Measurements from ENCODE around the gene CLCN4. TPM values are rescaled to one million over a fixed set of nuclear protein-coding genes. Genes with fewer than 3 reads are reported as not detected.

The CLCN4 gene
- total RNA-seq, 1 experiment from 2014 or later, result 6.9 TPM

DNA sequence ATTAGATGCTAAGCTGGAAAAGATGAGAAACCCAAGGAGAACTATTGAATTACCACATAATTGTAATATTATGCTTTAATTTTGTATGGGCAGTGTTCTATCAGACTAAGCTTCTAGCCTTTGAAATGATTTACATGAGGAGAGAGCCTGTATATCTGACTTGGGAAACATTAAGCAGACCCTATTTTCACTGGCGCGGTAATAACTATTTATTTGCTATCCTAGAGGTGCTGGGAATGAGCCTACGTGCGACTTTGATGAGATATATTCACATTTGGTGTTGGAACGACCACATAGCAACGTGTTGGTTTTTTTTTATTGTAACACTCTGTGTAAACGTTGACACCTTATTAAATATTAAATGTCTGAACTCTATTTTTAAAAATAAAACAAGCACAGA is 80.5 kb downstream of the CLCN4 start:
- no peak overlapping the region for H2BK20ac ChIP-seq (ENCODE audit: low read depth, low read length, poor library complexity, severe bottlenecking)
- H2BK5ac ChIP-seq (ENCODE audit: insufficient read length, low read length), result no peak overlapping the region
- H3K9me3 ChIP-seq (ENCODE audit: control insufficient read depth, low read depth, low read length), result no peaks in the 10 kb centered on the region
- no peaks in the 10 kb centered on the region for H4K20me1 ChIP-seq (ENCODE audit: control insufficient read depth, insufficient read depth, insufficient read length)
- peaks cover 2 to 7% (median 5%) of the 10 kb centered on the region in 3 experiments; a peak in 5 of 7 replicates for H3K36me3 Mint-ChIP-seq (ENCODE audit: insufficient read depth in 1 of 3, low read depth in 3 of 3)
- H3K79me2 ChIP-seq (ENCODE audit: insufficient read depth, low read length), result no peaks in the 10 kb centered on the region
- H3K9ac ChIP-seq (ENCODE audit: extremely low read depth, insufficient read length, low read length), result no peak overlapping the region
- no peaks in the 10 kb centered on the region for H3K4me1 ChIP-seq (ENCODE audit: insufficient read depth, low read length)
- no peak overlapping the region for H2AK5ac ChIP-seq (ENCODE audit: insufficient read length, low read length)
- no peak overlapping the region for H3K56ac ChIP-seq (ENCODE audit: insufficient read length, low read depth, low read length)
- no peak overlapping the region for H4K91ac ChIP-seq (ENCODE audit: insufficient read length, low read depth, low read length)
- no peak overlapping the region for H3K27ac Mint-ChIP-seq
- no peak overlapping the region for H4K5ac ChIP-seq (ENCODE audit: insufficient read length, low read depth, low read length)
- H3K18ac ChIP-seq (ENCODE audit: insufficient read length, low read depth, low read length), result no peak overlapping the region
- no peak overlapping the region for H3K4me2 ChIP-seq (ENCODE audit: insufficient read depth, insufficient read length, low read length)
- no peak overlapping the region for H2BK120ac ChIP-seq (ENCODE audit: low read depth, low read length, poor library complexity, severe bottlenecking)
- no peak overlapping the region for H2AFZ ChIP-seq (ENCODE audit: low read length)
- H2BK15ac ChIP-seq (ENCODE audit: low read depth, low read length), result no peak overlapping the region
- no peaks in the 10 kb centered on the region for H3K4me1 Mint-ChIP-seq
- DNase-seq, result no peak
- H2BK12ac ChIP-seq (ENCODE audit: insufficient read length, low read depth, low read length), result no peak overlapping the region
- no peaks in the 10 kb centered on the region for H3K79me1 ChIP-seq (ENCODE audit: insufficient read depth, low read depth, low read length, poor library complexity, severe bottlenecking)
- no peak overlapping the region for H3T11ph ChIP-seq (ENCODE audit: low read length)
- H3K23ac ChIP-seq (ENCODE audit: insufficient read length, low read depth, low read length), result no peak overlapping the region
- peaks cover 44 to 45% of the 10 kb centered on the region in 2 experiments for H3K9me3 Mint-ChIP-seq
- no peaks in the 10 kb centered on the region for H3K27me3 ChIP-seq (ENCODE audit: insufficient read depth, low read length)
- H3K14ac ChIP-seq (ENCODE audit: insufficient read depth, low read length), result no peak overlapping the region
- H3K23me2 ChIP-seq (ENCODE audit: insufficient read length, low read depth, low read length, poor library complexity, severe bottlenecking), result no peaks in the 10 kb centered on the region
- H4K8ac ChIP-seq (replicated peaks; ENCODE audit: insufficient read length, low read depth, low read length), result no peak overlapping the region
- H3K27me3 Mint-ChIP-seq (ENCODE audit: low read depth), result peaks cover 1% of the 10 kb centered on the region; the same call in 1 of the 2 replicates
- no peak overlapping the region for H3K27ac ChIP-seq (ENCODE audit: insufficient read length, low read depth, low read length)
- H3K4ac ChIP-seq (ENCODE audit: low read depth, low read length), result no peak overlapping the region
- TF ChIP-seq, protein P1, sequence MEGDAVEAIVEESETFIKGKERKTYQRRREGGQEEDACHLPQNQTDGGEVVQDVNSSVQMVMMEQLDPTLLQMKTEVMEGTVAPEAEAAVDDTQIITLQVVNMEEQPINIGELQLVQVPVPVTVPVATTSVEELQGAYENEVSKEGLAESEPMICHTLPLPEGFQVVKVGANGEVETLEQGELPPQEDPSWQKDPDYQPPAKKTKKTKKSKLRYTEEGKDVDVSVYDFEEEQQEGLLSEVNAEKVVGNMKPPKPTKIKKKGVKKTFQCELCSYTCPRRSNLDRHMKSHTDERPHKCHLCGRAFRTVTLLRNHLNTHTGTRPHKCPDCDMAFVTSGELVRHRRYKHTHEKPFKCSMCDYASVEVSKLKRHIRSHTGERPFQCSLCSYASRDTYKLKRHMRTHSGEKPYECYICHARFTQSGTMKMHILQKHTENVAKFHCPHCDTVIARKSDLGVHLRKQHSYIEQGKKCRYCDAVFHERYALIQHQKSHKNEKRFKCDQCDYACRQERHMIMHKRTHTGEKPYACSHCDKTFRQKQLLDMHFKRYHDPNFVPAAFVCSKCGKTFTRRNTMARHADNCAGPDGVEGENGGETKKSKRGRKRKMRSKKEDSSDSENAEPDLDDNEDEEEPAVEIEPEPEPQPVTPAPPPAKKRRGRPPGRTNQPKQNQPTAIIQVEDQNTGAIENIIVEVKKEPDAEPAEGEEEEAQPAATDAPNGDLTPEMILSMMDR (conservative IDR thresholded peaks at IDR 0.05), result no peak
- no CpG with 5 or more reads among the region's 7 CpGs for WGBS (ENCODE audit: extremely low coverage, insufficient read length, low lambda C conversion rate)
- H3K4me3 Mint-ChIP-seq, result no peak overlapping the region
